ENCODE results near the gene SH3BGRL.

SH3BGRL gene

GRCh38 chrX:81229229-81229628, 27.3 kb downstream of the SH3BGRL start:
- Histone ChIP-seq H3K4me1 (ENCODE audit: control insufficient read depth, insufficient read depth, low read length) (no peaks in the 10 kb centered on the region), H3K27me3 (ENCODE audit: control insufficient read depth, insufficient read depth, low read length) (no peaks in the 10 kb centered on the region), H3K4me2 (ENCODE audit: low read length) (no peak overlapping the region), H3K4me3 (ENCODE audit: low read length) (no peak overlapping the region), H3K9ac (ENCODE audit: low read depth, low read length) (no peak overlapping the region), H3K36me3 (ENCODE audit: insufficient read depth, low read length) (no peaks in the 10 kb centered on the region), H3K9me3 (replicated peaks; ENCODE audit: low read length) (no peaks in the 10 kb centered on the region)

DNA sequence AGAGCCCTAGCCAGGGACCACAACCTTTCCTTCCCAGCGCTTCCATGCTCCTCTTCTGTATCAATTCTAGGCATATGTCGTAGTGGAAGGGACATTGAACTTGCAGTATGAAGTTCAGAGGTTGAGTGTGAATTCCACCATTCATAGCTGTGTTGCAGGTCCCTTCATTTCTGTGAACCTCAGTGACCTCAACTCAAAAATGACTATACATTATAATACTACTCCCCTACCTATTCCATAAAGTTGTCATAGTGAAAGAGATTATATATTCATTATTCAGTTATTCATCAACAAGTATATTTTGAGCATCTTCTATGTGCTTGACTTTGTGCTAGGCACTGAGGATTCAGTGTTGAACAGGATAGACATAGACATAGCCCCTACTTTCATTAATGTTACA, 28.0 kb downstream of the SH3BGRL start:
- no peak overlapping the region for H3K9ac ChIP-seq (ENCODE audit: low read depth, low read length)
- no peak overlapping the region for H3K4me3 ChIP-seq (ENCODE audit: low read length)
- no peak overlapping the region for H3K4me2 ChIP-seq (ENCODE audit: low read length)
- H3K36me3 ChIP-seq (ENCODE audit: insufficient read depth, low read length) = no peaks in the 10 kb centered on the region
- no peaks in the 10 kb centered on the region for H3K9me3 ChIP-seq (replicated peaks; ENCODE audit: low read length)
- no peaks in the 10 kb centered on the region for H3K27me3 ChIP-seq (ENCODE audit: control insufficient read depth, insufficient read depth, low read length)
- H3K4me1 ChIP-seq (ENCODE audit: control insufficient read depth, insufficient read depth, low read length) = no peaks in the 10 kb centered on the region

DNA sequence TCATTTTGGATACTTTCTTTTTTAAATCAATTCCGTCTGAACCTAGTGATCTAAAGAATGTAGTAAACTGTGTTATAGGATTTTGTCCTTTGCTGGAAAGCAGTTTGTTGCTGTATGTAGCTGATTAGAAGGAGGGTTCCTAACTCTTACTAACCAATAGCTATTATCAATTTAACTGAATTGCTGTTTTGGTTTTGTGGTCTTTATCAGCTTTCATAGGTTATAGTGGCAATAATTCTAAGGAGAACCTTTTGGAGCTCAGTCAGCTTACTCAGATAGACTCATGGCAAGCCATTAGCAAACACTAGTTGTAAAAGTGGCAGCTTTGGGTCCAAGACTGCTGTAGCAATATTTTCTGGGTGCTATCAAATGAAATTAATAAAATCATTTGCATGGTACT, 29.6 kb downstream of the SH3BGRL start:
- Histone ChIP-seq H3K9me3 (replicated peaks; ENCODE audit: low read length) (no peaks in the 10 kb centered on the region), H3K4me2 (ENCODE audit: low read length) (no peak overlapping the region), H3K4me3 (ENCODE audit: low read length) (no peak overlapping the region), H3K36me3 (ENCODE audit: insufficient read depth, low read length) (no peaks in the 10 kb centered on the region), H3K27me3 (ENCODE audit: control insufficient read depth, insufficient read depth, low read length) (no peaks in the 10 kb centered on the region), H3K9ac (ENCODE audit: low read depth, low read length) (no peak overlapping the region), H3K4me1 (ENCODE audit: control insufficient read depth, insufficient read depth, low read length) (no peaks in the 10 kb centered on the region)

DNA sequence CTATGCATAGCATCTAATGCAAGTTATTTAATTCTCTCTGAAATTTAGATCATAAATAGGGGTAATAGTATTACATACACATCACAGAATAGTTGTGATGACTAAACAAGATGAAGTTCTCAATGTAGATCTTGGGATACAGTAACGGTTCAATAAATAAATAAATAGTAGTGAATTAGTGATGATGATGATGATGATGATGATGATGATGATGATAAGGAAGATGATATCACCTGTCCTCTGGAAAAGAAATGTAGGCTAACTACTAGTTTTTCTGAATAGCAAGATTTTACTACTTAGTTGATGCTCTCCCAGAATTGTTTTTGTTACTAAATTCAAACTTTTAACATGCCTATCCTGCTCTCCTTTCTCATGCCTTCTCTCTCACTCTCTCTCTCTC, 30.3 kb downstream of the SH3BGRL start:
- Histone ChIP-seq H3K36me3 (ENCODE audit: insufficient read depth, low read length) (no peaks in the 10 kb centered on the region), H3K4me1 (ENCODE audit: control insufficient read depth, insufficient read depth, low read length) (no peaks in the 10 kb centered on the region), H3K9me3 (replicated peaks; ENCODE audit: low read length) (no peaks in the 10 kb centered on the region), H3K4me2 (ENCODE audit: low read length) (no peak overlapping the region), H3K9ac (ENCODE audit: low read depth, low read length) (no peak overlapping the region), H3K27me3 (ENCODE audit: control insufficient read depth, insufficient read depth, low read length) (no peaks in the 10 kb centered on the region), H3K4me3 (ENCODE audit: low read length) (no peak overlapping the region)

DNA sequence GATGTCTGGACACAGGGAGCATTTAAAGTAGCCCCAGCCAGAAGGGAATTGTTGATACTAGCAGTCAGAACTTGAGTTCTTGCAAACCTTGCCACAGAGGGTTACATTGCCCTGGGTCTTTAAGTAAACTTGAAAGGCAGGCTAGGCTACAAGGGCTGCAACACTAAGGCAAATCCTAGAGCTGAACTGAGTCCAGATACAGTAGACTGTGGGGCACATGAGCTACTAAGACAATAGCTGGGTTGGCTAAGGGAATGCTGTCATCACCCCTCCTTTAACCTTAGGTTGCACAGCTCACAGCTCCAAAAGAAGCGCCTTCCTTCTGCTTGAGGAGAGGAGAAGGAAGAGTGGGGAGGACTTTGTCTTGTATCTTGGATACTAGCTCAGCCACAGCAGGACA, 35.6 kb downstream of the SH3BGRL start:
- Histone ChIP-seq H3K9ac (ENCODE audit: low read depth, low read length) (no peak overlapping the region), H3K9me3 (replicated peaks; ENCODE audit: low read length) (peaks cover 7% of the 10 kb centered on the region), H3K4me2 (ENCODE audit: low read length) (no peak overlapping the region), H3K36me3 (ENCODE audit: insufficient read depth, low read length) (no peaks in the 10 kb centered on the region), H3K4me3 (ENCODE audit: low read length) (no peak overlapping the region), H3K27me3 (ENCODE audit: control insufficient read depth, insufficient read depth, low read length) (no peaks in the 10 kb centered on the region), H3K4me1 (ENCODE audit: control insufficient read depth, insufficient read depth, low read length) (no peaks in the 10 kb centered on the region)

DNA sequence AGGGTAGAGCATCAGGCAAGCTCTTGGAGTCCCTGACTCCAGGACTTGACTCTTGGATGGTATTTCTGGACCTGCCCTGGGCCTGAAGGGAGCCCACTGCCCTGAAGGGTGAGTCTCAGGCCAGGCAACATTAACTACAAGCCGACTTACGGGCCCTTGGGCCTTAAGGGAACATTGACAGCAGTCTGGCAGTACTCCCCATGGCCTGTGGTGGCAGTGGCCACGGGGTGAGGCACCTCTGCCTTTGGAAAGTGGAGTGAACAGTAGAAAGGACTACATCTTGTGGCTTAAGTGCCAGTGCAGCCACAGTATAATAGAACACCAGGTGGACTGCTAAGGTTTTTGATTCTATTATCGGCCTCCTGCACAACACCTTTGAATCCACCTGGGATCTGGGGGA, 36.3 kb downstream of the SH3BGRL start:
- Histone ChIP-seq H3K36me3 (ENCODE audit: insufficient read depth, low read length) (no peaks in the 10 kb centered on the region), H3K9ac (ENCODE audit: low read depth, low read length) (no peak overlapping the region), H3K27me3 (ENCODE audit: control insufficient read depth, insufficient read depth, low read length) (no peaks in the 10 kb centered on the region), H3K4me2 (ENCODE audit: low read length) (no peak overlapping the region), H3K4me1 (ENCODE audit: control insufficient read depth, insufficient read depth, low read length) (no peaks in the 10 kb centered on the region), H3K9me3 (replicated peaks; ENCODE audit: low read length) (peaks cover 7% of the 10 kb centered on the region), H3K4me3 (ENCODE audit: low read length) (no peak overlapping the region)

DNA sequence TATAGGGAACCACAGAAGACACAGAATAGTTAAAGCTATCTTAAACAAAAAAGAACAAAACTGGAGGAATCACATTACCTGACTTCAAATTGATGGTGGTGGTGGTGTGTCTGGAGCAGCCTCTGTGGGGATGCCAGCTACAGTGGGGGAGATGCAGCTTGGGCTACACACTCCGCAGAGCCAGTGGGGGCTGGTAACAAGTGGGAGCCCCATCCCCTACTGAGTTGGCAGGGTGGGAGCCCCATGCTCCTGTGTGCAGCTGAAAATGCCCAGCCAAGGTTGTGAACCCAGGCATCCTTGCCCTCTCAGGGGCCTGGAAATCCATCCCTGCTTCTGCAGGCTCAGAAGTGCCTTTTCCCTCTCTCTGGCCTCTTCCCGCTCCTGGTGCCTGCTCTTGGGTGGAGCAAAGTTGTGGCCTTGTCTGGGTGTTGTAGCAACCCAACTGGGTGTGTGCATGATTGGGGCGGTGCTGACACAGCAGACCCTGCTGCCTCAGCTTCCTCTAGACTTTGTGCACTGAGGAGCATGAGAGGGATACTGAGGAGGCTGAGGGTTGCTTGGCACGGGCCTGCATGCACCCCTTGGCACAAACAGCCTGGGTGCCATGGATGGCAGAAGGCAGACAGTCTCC, 38.9 kb downstream of the SH3BGRL start:
- no peak overlapping the region for H3K9ac ChIP-seq (ENCODE audit: low read depth, low read length)
- H3K27me3 ChIP-seq (ENCODE audit: control insufficient read depth, insufficient read depth, low read length) = no peaks in the 10 kb centered on the region
- peaks cover 7% of the 10 kb centered on the region for H3K9me3 ChIP-seq (replicated peaks; ENCODE audit: low read length)
- no peaks in the 10 kb centered on the region for H3K36me3 ChIP-seq (ENCODE audit: insufficient read depth, low read length)
- H3K4me1 ChIP-seq (ENCODE audit: control insufficient read depth, insufficient read depth, low read length) = no peaks in the 10 kb centered on the region
- no peak overlapping the region for H3K4me3 ChIP-seq (ENCODE audit: low read length)
- no peak overlapping the region for H3K4me2 ChIP-seq (ENCODE audit: low read length)

GRCh38 chrX:81241753-81242152, 39.9 kb downstream of the SH3BGRL start:
- Histone ChIP-seq H3K27me3 (ENCODE audit: control insufficient read depth, insufficient read depth, low read length) (no peaks in the 10 kb centered on the region), H3K36me3 (ENCODE audit: insufficient read depth, low read length) (no peaks in the 10 kb centered on the region), H3K4me1 (ENCODE audit: control insufficient read depth, insufficient read depth, low read length) (no peaks in the 10 kb centered on the region), H3K4me2 (ENCODE audit: low read length) (no peak overlapping the region), H3K4me3 (ENCODE audit: low read length) (no peak overlapping the region), H3K9me3 (replicated peaks; ENCODE audit: low read length) (peaks cover 7% of the 10 kb centered on the region), H3K9ac (ENCODE audit: low read depth, low read length) (no peak overlapping the region)

- no peak overlapping the region for H3K4me3 ChIP-seq (ENCODE audit: low read length)
- no peak overlapping the region for H3K9ac ChIP-seq (ENCODE audit: low read depth, low read length)
- no peak overlapping the region for H3K4me2 ChIP-seq (ENCODE audit: low read length)
- H3K4me1 ChIP-seq (ENCODE audit: control insufficient read depth, insufficient read depth, low read length) = peaks cover 24% of the 10 kb centered on the region
- H3K36me3 ChIP-seq (ENCODE audit: insufficient read depth, low read length) = no peaks in the 10 kb centered on the region
- no peaks in the 10 kb centered on the region for H3K9me3 ChIP-seq (replicated peaks; ENCODE audit: low read length)
- H3K27me3 ChIP-seq (ENCODE audit: control insufficient read depth, insufficient read depth, low read length) = no peaks in the 10 kb centered on the region
These were observed 54.0 kb downstream of the SH3BGRL start for GRCh38 chrX:81255876-81256275.

DNA sequence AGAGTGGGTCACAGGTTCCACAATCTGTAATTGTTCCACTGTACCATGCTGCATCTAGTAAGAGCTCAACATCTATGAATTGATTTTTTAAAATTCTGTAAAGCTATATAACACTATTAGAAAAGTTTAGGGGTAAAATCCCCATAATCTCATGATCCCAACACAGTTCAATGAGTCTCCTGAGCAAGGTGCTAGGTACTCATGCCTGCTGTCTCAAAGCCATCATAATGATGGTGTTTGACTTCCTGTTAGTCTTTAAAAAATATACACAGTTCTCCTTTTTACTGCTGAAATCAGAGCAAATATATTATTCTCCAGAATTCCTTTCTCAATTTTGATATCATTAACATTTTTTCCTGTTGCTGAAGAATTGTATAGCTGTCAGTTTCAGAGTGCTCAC, 55.9 kb downstream of the SH3BGRL start:
- H3K4me3 ChIP-seq (ENCODE audit: low read length) = no peak overlapping the region
- no peaks in the 10 kb centered on the region for H3K27me3 ChIP-seq (ENCODE audit: control insufficient read depth, insufficient read depth, low read length)
- H3K9me3 ChIP-seq (replicated peaks; ENCODE audit: low read length) = no peaks in the 10 kb centered on the region
- peaks cover 41% of the 10 kb centered on the region for H3K4me1 ChIP-seq (ENCODE audit: control insufficient read depth, insufficient read depth, low read length)
- H3K4me2 ChIP-seq (ENCODE audit: low read length) = no peak overlapping the region
- H3K9ac ChIP-seq (ENCODE audit: low read depth, low read length) = no peak overlapping the region
- no peaks in the 10 kb centered on the region for H3K36me3 ChIP-seq (ENCODE audit: insufficient read depth, low read length)

- Histone ChIP-seq H3K4me3 (ENCODE audit: low read length) (peak overlapping the region; percentile 41), H3K27me3 (ENCODE audit: control insufficient read depth, insufficient read depth, low read length) (no peaks in the 10 kb centered on the region), H3K9ac (ENCODE audit: low read depth, low read length) (peak overlapping the region; percentile 62), H3K4me1 (ENCODE audit: control insufficient read depth, insufficient read depth, low read length) (peaks cover 45% of the 10 kb centered on the region), H3K4me2 (ENCODE audit: low read length) (peak overlapping the region; percentile 63), H3K36me3 (ENCODE audit: insufficient read depth, low read length) (no peaks in the 10 kb centered on the region), H3K9me3 (replicated peaks; ENCODE audit: low read length) (no peaks in the 10 kb centered on the region)
These were observed 57.3 kb downstream of the SH3BGRL start for GRCh38 chrX:81259020-81259713.
